Small intestine (tissue), 7 donors: ENCODE measurements around the gene TOP2B. TPM values are rescaled to one million over a fixed set of nuclear protein-coding genes. Genes with fewer than 3 reads are reported as not detected.
A peak's percentile ranks its signal among the peaks of the same experiment; 100 is the strongest.

Experiments
- DNase-seq, 2 donors: peaks; one replicate each; pipeline versions ENCODE4 v3.0.0 to v3.0.0-alpha.2; 2013
- FAIRE-seq: peaks from 2 replicates; lab custom pipeline; 2012; peaks lifted over from hg19 to GRCh38; lab: Jason Lieb, UNC
- H3K27ac ChIP-seq, 3 donors: one replicate each; pipeline ENCODE4 v1.5.1; 2013; ENCODE audit warnings: low read length in 2 of 3, mild to moderate bottlenecking in 2 of 3, control low read depth in 1 of 3, inconsistent platforms in 1 of 3, low read depth in 1 of 3, moderate library complexity in 1 of 3
- H3K27me3 ChIP-seq, 3 donors: one replicate each; pipeline ENCODE4 v1.6.1; 2013; ENCODE audit warnings: low read length in 3 of 3, inconsistent platforms in 1 of 3; ENCODE audit not compliant: control insufficient read depth in 3 of 3, insufficient read depth in 3 of 3
- H3K36me3 ChIP-seq, 3 donors: one replicate each; pipeline ENCODE4 v1.6.1; 2013; ENCODE audit warnings: low read length in 3 of 3, inconsistent platforms in 1 of 3, low read depth in 1 of 3, mild to moderate bottlenecking in 1 of 3, moderate library complexity in 1 of 3; ENCODE audit not compliant: control insufficient read depth in 3 of 3, insufficient read depth in 2 of 3
- H3K4me1 ChIP-seq, 3 donors: one replicate each; pipeline ENCODE4 v1.6.1; 2013; ENCODE audit warnings: low read length in 2 of 3, inconsistent platforms in 1 of 3, low read depth in 1 of 3, mild to moderate bottlenecking in 1 of 3, moderate library complexity in 1 of 3; ENCODE audit not compliant: control insufficient read depth in 3 of 3, insufficient read depth in 2 of 3
- H3K4me3 ChIP-seq, 3 donors: one replicate each; pipeline ENCODE4 v1.5.1; 2013; ENCODE audit warnings: low read length in 3 of 3, control low read depth in 1 of 3, inconsistent platforms in 1 of 3, low read depth in 1 of 3, mild to moderate bottlenecking in 1 of 3, moderate library complexity in 1 of 3
- H3K9me3 ChIP-seq, 2 donors: one replicate each; pipeline ENCODE4 v1.6.1; 2013; ENCODE audit warnings: low read depth in 1 of 2, low read length in 1 of 2; ENCODE audit not compliant: control insufficient read depth in 2 of 2, insufficient read depth in 1 of 2
- WGBS, 3 donors: extraction: QIAGEN DNeasy Blood & Tissue Kit; methylation state at CpG; one replicate each; pipeline ENCODE4 v1.1.7; 2013; 5-methylcytosine and 5-hydroxymethylcytosine counted together
- polyA plus RNA-seq, 4 donors: library from polyadenylated mRNA; stranded (reverse) in 3 of 4; unstranded in 1 of 4; fragments of 200-250 nt in 3 of 4; fragments of 120-200 nt in 1 of 4; gene quantifications; one replicate each; pipeline versions ENCODE4 v1.2.1 to v1.2.3, GENCODE V29; 2013
- donor health status: healthy with polysubstance abuse.
- donor health status: control.
- donor health status: control.
- donor health status: Bipolar disorder and iron deficiency.
- donor health status: healthy.

TOP2B gene
- polyA plus RNA-seq, 4 donors = 38.0 to 109 (median 47.2) TPM

GRCh38 chr3:25603703-25604102 lies 61.0 kb downstream of the TOP2B start:
- H3K27ac ChIP-seq = no peak overlapping the region
- peaks cover 7 to 18% (median 7%) of the 10 kb centered on the region in 3 donors for H3K36me3 ChIP-seq
- 56 to 89% (median 88%) methylated on average over 1 of the region's 1 CpG for WGBS, 3 donors
- no peaks in the 10 kb centered on the region for H3K9me3 ChIP-seq
- H3K4me3 ChIP-seq = no peak overlapping the region
- H3K27me3 ChIP-seq = no peaks in the 10 kb centered on the region
- FAIRE-seq = no peak
- DNase-seq = no peak
- H3K4me1 ChIP-seq = no peaks in the 10 kb centered on the region

DNA sequence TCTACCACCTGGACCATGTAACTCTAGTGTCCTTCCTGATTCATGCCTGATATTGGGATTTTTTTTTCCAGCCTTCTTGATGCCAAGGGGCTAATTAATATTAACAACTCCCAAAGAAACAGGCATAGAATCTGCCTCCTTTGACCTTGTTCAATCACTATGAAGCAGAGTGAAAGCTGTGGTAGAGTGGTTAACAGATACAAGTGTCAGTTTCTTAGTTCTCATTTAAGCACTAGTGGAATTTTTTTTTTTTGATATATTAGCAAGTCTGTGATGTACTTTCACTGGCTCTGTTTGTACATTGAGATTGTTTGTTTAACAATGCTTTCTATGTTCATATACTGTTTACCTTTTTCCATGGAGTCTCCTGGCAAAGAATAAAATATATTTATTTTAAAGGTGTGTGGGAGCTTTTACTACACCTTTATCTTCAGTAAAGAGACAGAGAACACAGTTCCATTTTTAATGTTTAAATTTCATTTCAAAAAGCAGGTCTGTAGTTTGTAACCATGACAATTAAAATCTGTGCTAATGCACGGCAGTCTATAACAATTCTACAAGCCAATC lies 67.1 kb downstream of the TOP2B start:
- Histone ChIP-seq H3K27ac (no peak overlapping the region), H3K27me3 (no peaks in the 10 kb centered on the region), H3K4me1 (peaks cover 0 to 2% (median 0%) of the 10 kb centered on the region in 3 donors), H3K4me3 (no peak overlapping the region), H3K36me3 (peaks cover 5 to 12% (median 9%) of the 10 kb centered on the region in 3 donors), H3K9me3 (no peaks in the 10 kb centered on the region)
- DNase-seq (no peak), FAIRE-seq (no peak)
- WGBS, 3 donors = 80 to 92% (median 84%) methylated on average over 1 of the region's 1 CpG

GRCh38 chr3:25594007-25594502 lies 70.7 kb downstream of the TOP2B start:
- peaks cover 0 to 7% (median 0%) of the 10 kb centered on the region in 3 donors for H3K4me1 ChIP-seq
- H3K27ac ChIP-seq = no peak overlapping the region
- DNase-seq (peak; percentile 34 to 64), FAIRE-seq (no peak)
- peaks cover 2 to 3% (median 2%) of the 10 kb centered on the region in 3 donors for H3K36me3 ChIP-seq
- no peaks in the 10 kb centered on the region for H3K9me3 ChIP-seq
- H3K4me3 ChIP-seq = no peak overlapping the region
- no peaks in the 10 kb centered on the region for H3K27me3 ChIP-seq
- WGBS, 3 donors = 0 to 7% (median 4%) methylated on average over 1 of the region's 1 CpG

GRCh38 chr3:25593001-25593400 lies 71.7 kb downstream of the TOP2B start:
- H3K4me1 ChIP-seq = peaks cover 0 to 7% (median 0%) of the 10 kb centered on the region in 3 donors
- H3K27me3 ChIP-seq = no peaks in the 10 kb centered on the region
- no peak overlapping the region for H3K27ac ChIP-seq
- H3K36me3 ChIP-seq = no peaks in the 10 kb centered on the region
- H3K4me3 ChIP-seq = no peak overlapping the region
- FAIRE-seq (no peak), DNase-seq (no peak)
- H3K9me3 ChIP-seq = no peaks in the 10 kb centered on the region

DNA sequence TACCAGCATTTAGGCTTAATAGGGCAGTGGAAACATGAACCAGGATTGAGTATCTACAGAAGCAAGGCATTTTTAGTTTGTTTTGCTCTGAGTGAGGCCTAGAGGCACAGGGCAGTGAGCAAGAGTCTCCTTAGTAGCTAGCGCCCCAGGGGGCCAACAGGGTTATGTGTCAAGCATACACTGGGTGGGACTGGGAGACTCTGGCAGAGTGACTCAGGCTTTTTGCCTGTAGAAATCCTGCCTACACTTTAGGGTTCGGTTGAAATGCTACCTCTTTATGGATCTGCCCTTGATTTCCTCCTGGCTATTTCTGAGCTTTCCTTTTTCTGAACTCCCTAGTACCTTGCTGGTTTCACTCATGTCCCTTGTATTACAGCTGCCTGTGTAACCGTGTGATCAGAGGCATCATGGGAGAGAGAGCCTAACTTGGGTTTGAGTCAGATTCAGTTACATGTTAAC lies 72.2 kb downstream of the TOP2B start:
- no peaks in the 10 kb centered on the region for H3K36me3 ChIP-seq
- H3K27ac ChIP-seq = no peak overlapping the region
- 21 to 40% (median 36%) methylated on average over 3 of the region's 3 CpGs for WGBS, 3 donors
- DNase-seq (peak in 1 of 2 donors; percentile 56), FAIRE-seq (no peak)
- H3K4me3 ChIP-seq = no peak overlapping the region
- H3K4me1 ChIP-seq = peaks cover 0 to 7% (median 0%) of the 10 kb centered on the region in 3 donors
- no peaks in the 10 kb centered on the region for H3K9me3 ChIP-seq
- H3K27me3 ChIP-seq = no peaks in the 10 kb centered on the region

- Histone ChIP-seq H3K36me3 (no peaks in the 10 kb centered on the region), H3K9me3 (no peaks in the 10 kb centered on the region), H3K4me1 (peaks cover 0 to 7% (median 0%) of the 10 kb centered on the region in 3 donors), H3K27ac (no peak overlapping the region), H3K4me3 (no peak overlapping the region), H3K27me3 (no peaks in the 10 kb centered on the region)
- FAIRE-seq (no peak), DNase-seq (no peak)
- WGBS, 3 donors = 82 to 84% (median 82%) methylated on average over 8 of the region's 8 CpGs
Observed at GRCh38 chr3:25589783-25590258, 74.9 kb downstream of the TOP2B start.

DNA sequence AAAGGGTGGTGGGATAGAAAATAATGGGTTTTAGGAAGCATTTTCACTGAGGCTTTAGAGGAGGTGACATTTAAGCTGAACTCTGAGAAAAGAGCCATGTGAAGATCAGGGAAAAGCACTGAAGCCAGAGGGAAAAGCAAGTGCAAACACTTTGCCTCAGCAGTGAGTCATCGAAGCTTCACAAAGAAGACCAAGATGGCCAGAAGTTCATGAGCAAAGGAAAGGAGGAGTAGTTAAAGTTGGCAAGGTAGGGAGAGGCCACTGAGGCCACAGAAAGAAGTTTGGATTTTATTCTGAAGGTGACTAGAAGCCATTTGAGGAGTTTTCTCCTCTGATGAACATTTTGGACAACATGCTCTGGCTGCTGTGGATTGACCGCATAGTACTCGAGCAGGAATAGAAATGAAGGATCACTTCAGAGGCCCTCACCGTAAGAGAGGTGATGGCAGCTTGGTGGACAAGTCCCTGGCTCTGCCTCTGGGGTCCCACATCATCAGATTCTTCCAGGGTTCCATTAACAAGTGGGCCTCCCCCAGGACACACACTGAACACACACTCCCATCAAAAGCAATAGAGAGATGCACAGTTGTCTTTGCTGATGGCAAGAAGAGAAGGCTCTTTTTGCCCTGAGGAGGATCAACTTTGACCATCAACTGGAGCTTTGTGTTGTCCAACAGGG lies 75.5 kb downstream of the TOP2B start:
- FAIRE-seq = no peak
- H3K36me3 ChIP-seq = no peaks in the 10 kb centered on the region
- WGBS, 3 donors = 91 to 98% (median 93%) methylated on average over 4 of the region's 4 CpGs

GRCh38 chr3:25588441-25589103 lies 76.1 kb downstream of the TOP2B start:
- Histone ChIP-seq H3K4me3 (no peak overlapping the region), H3K4me1 (peaks cover 0 to 7% (median 0%) of the 10 kb centered on the region in 3 donors), H3K27me3 (peaks cover 0 to 2% (median 0%) of the 10 kb centered on the region in 3 donors), H3K9me3 (no peaks in the 10 kb centered on the region), H3K36me3 (peaks cover 0 to 3% (median 0%) of the 10 kb centered on the region in 3 donors), H3K27ac (no peak overlapping the region)
- 85 to 90% (median 86%) methylated on average over 8 of the region's 8 CpGs for WGBS, 3 donors
- no peak for DNase-seq
- no peak for FAIRE-seq

More for the DNA sequence above, 75.5 kb downstream of the TOP2B start:
- DNase-seq = no peak
- Histone ChIP-seq H3K27me3 (no peaks in the 10 kb centered on the region), H3K9me3 (no peaks in the 10 kb centered on the region), H3K27ac (no peak overlapping the region), H3K4me1 (peaks cover 0 to 7% (median 0%) of the 10 kb centered on the region in 3 donors), H3K4me3 (no peak overlapping the region)
